Measurements from ENCODE around the gene CDX4.
"Not testable (repeated sequence)": the region's sequence is repeated elsewhere in the genome, so short reads cannot be mapped to it uniquely, and the experiment has no call there.

Gene CDX4

GRCh38 chrX:73446831-73447230 lies at the start of gene CDX4:
Gene CDX4, plus strand, starts transcription at chrX:73447053. Its CDS starts 201 bp downstream, at chrX:73447254.
- DNase-seq: no peak

- DNase-seq: no peak
These were observed 48.5 kb upstream of the CDX4 start for GRCh38 chrX:73398185-73398914.

- no peak for DNase-seq
These were observed 46.6 kb upstream of the CDX4 start for GRCh38 chrX:73400136-73400748.

- no peak for DNase-seq
These were observed 45.1 kb upstream of the CDX4 start for GRCh38 chrX:73401591-73402266.

GRCh38 chrX:73412930-73413329 lies 33.9 kb upstream of the CDX4 start:
- no peak for DNase-seq

- no peak for DNase-seq
These were observed 500 bp downstream of the CDX4 start for GRCh38 chrX:73447311-73447794.

GRCh38 chrX:73448379-73448778 lies 1.5 kb downstream of the CDX4 start:
- DNase-seq: no peak

- no peak for DNase-seq
These were observed 8.3 kb downstream of the CDX4 start for GRCh38 chrX:73455171-73455570.

GRCh38 chrX:73457306-73457705 lies 10.5 kb downstream of the CDX4 start:
- no peak for DNase-seq

GRCh38 chrX:73468376-73468775 lies 21.5 kb downstream of the CDX4 start:
- DNase-seq: no peak

GRCh38 chrX:73478961-73479360 lies 32.1 kb downstream of the CDX4 start:
- no peak for DNase-seq

- no peak for DNase-seq
These were observed 34.7 kb downstream of the CDX4 start for GRCh38 chrX:73481521-73481920.

- DNase-seq: no peak
These were observed 43.8 kb downstream of the CDX4 start for GRCh38 chrX:73490661-73491060.

- not testable (repeated sequence) for DNase-seq
These were observed 45.3 kb downstream of the CDX4 start for GRCh38 chrX:73492178-73492577.

Data from activated effector memory CD4-positive, alpha-beta T cell treated with anti-CD3 and anti-CD28 coated beads, Interleukin-2, amount 50 U/mL, for 16 hours (primary cell).